GM23338 (cell line): ENCODE results near the gene EML3. TPM values are rescaled to one million over a fixed set of nuclear protein-coding genes. Genes with fewer than 3 reads are reported as not detected.
"Not testable (repeated sequence)": the region's sequence is repeated elsewhere in the genome, so short reads cannot be mapped to it uniquely, and the experiment has no call there.

Experiments used
- ATAC-seq: fragments of 200-7000 bp; cut with Tn5 transposase; 3 replicates; pipeline ENCODE4 v1.9.1; 2020
- DNase-seq: peaks from one replicate; pipeline ENCODE4 v3.0.0-alpha.2; 2015; ENCODE audit warnings: low spot score
- H2AFZ ChIP-seq: fragments of 200-600 bp; sonication (generic); 2 replicates; pipeline ENCODE4 v1.8.0; 2016; ENCODE audit warnings: antibody characterized with exemption, mild to moderate bottlenecking, moderate library complexity
- H3F3A ChIP-seq: fragments of 200-600 bp; sonication (generic); replicated peaks from 2 replicates; pipeline ENCODE4 v1.8.0; 2017; ENCODE audit warnings: antibody characterized with exemption, mixed run types, low read depth
- H3K27ac ChIP-seq: fragments of 200-600 bp; sonication (generic); 2 replicates; pipeline ENCODE4 v1.6.1; 2016; ENCODE audit warnings: low read depth
- H3K27me3 ChIP-seq: fragments of 200-600 bp; sonication (generic); 2 replicates; pipeline ENCODE4 v1.8.0; 2016; ENCODE audit warnings: mild to moderate bottlenecking, mixed run types, moderate library complexity; ENCODE audit not compliant: insufficient read depth
- H3K36me3 ChIP-seq: fragments of 200-600 bp; sonication (generic); 2 replicates; pipeline ENCODE4 v1.8.0; 2016; ENCODE audit warnings: mild to moderate bottlenecking; ENCODE audit not compliant: insufficient read depth
- H3K4me1 ChIP-seq: fragments of 200-600 bp; sonication (generic); 2 replicates; pipeline ENCODE4 v1.8.0; 2016; ENCODE audit warnings: mild to moderate bottlenecking, moderate library complexity; ENCODE audit not compliant: insufficient read depth
- H3K4me2 ChIP-seq: fragments of 200-600 bp; sonication (generic); 2 replicates; pipeline ENCODE4 v1.7.1; 2017; ENCODE audit warnings: mixed run types
- H3K4me3 ChIP-seq: fragments of 200-600 bp; sonication (generic); 2 replicates; pipeline ENCODE4 v1.6.1; 2016; ENCODE audit warnings: mixed run types
- H3K79me2 ChIP-seq: fragments of 200-600 bp; sonication (generic); replicated peaks from 2 replicates; pipeline ENCODE4 v1.8.0; 2017; ENCODE audit warnings: mild to moderate bottlenecking; ENCODE audit not compliant: insufficient read depth
- H3K9me2 ChIP-seq: fragments of 200-600 bp; sonication (generic); 2 replicates; pipeline ENCODE4 v1.8.0; 2017; ENCODE audit not compliant: insufficient read depth
- H4K20me1 ChIP-seq: fragments of 200-600 bp; sonication (generic); replicated peaks from 2 replicates; pipeline ENCODE4 v1.8.0; 2017; ENCODE audit warnings: mild to moderate bottlenecking; ENCODE audit not compliant: insufficient read depth
- H3K27ac Mint-ChIP-seq: 2 replicates; pipeline ENCODE4 v1.8.0; 2020; ENCODE audit warnings: inconsistent platforms, mild to moderate bottlenecking, moderate library complexity, mixed read lengths
- H3K27me3 Mint-ChIP-seq: 3 replicates; pipeline ENCODE4 v1.8.0; 2022; ENCODE audit warnings: low read depth, mild to moderate bottlenecking, moderate library complexity, mixed read lengths, inconsistent platforms; ENCODE audit not compliant: insufficient read depth, poor library complexity
- H3K36me3 Mint-ChIP-seq: 3 replicates; pipeline ENCODE4 v1.8.0; 2021; ENCODE audit warnings: low read depth, mild to moderate bottlenecking, inconsistent platforms, moderate library complexity, mixed read lengths
- H3K4me1 Mint-ChIP-seq: 3 replicates; pipeline ENCODE4 v1.8.0; 2020; ENCODE audit warnings: mild to moderate bottlenecking, inconsistent platforms, mixed read lengths
- H3K4me3 Mint-ChIP-seq: 3 replicates; pipeline ENCODE4 v1.8.0; 2021; ENCODE audit warnings: moderate library complexity, mild to moderate bottlenecking, inconsistent platforms, mixed read lengths
- H3K9me3 Mint-ChIP-seq: 3 replicates; pipeline ENCODE4 v1.8.0; 2020; ENCODE audit warnings: moderate library complexity, mild to moderate bottlenecking, inconsistent platforms, mixed read lengths
- CREB1 ChIP-seq: fragments of 250-450 bp; sonication (Bioruptor Pico); IDR thresholded peaks from 2 replicates; pipeline ENCODE4 v1.5.0; 2020; ENCODE audit warnings: low read depth, mild to moderate bottlenecking, moderate library complexity
- JUNB ChIP-seq: IDR thresholded peaks from one replicate; pipeline ENCODE4 v1.6.1; 2016; ENCODE audit warnings: antibody characterized with exemption; ENCODE audit not compliant: unreplicated experiment
- NANOG ChIP-seq: IDR thresholded peaks from 2 replicates; pipeline ENCODE4 v1.6.1; 2016; ENCODE audit warnings: antibody characterized with exemption, borderline replicate concordance
- ZNF462 ChIP-seq: fragments of 250-450 bp; sonication (Bioruptor Pico); IDR thresholded peaks from 2 replicates; pipeline ENCODE4 v1.5.0; 2020; ENCODE audit warnings: mild to moderate bottlenecking, moderate library complexity
- polyA plus RNA-seq: library from polyadenylated mRNA; unstranded; fragments of >200 nt; fragmentation: Nextera tagmentation; extraction: Ambion mirVana; gene quantifications from 2 replicates; pipeline ENCODE4 v1.2.1, GENCODE V29; 2016
- total RNA-seq: library from RNA; depleted of rRNA; stranded (reverse); fragments of >200 nt; shearing (Covaris generic); gene quantifications from 2 replicates; pipeline ENCODE4 v1.2.3, GENCODE V29; 2014

Gene EML3
- total and polyA plus RNA-seq, 2 experiments from 2014 or later = 15.4 to 17.1 TPM

- TF ChIP-seq JUNB = no peak
- H3K27ac Mint-ChIP-seq = peak overlapping the region; percentile 81; the same call in 1 of the 2 replicates
- H3K4me1 Mint-ChIP-seq = peaks cover 35% of the 10 kb centered on the region
- H3K36me3 ChIP-seq = peaks cover 53% of the 10 kb centered on the region
- peaks cover 18% of the 10 kb centered on the region for H3K27me3 Mint-ChIP-seq
- H3K4me2 ChIP-seq = peak overlapping the region; percentile 99
- peaks cover 62% of the 10 kb centered on the region for H3K79me2 ChIP-seq
- no peaks in the 10 kb centered on the region for H3K27me3 ChIP-seq
- no peaks in the 10 kb centered on the region for H3K9me2 ChIP-seq
- peaks cover 62% of the 10 kb centered on the region for H3F3A ChIP-seq
- peak overlapping the region; percentile 7; the same call in 1 of the 2 replicates for H3K27ac ChIP-seq
- H3K4me1 ChIP-seq = peaks cover 24% of the 10 kb centered on the region
- no peak overlapping the region for H2AFZ ChIP-seq
- peak overlapping the region; percentile 79 for H3K4me3 ChIP-seq
- H3K36me3 Mint-ChIP-seq = peaks cover 78% of the 10 kb centered on the region
- peaks cover 54% of the 10 kb centered on the region for H4K20me1 ChIP-seq
- peak overlapping the region; percentile 99 for H3K4me3 Mint-ChIP-seq
- DNase-seq = no peak
- H3K9me3 Mint-ChIP-seq = no peaks in the 10 kb centered on the region; the same call in 2 of the 3 replicates
- ATAC-seq = no peak
Measured at GRCh38 chr11:62572431-62572830, 40.1 kb downstream of the EML3 start.

GRCh38 chr11:62571493-62571892, 41.1 kb downstream of the EML3 start:
- not testable (repeated sequence) for H2AFZ ChIP-seq, DNase-seq, H3K9me2 ChIP-seq, H3K27me3 ChIP-seq, H3K9me3 Mint-ChIP-seq, ATAC-seq
- H3K4me1 ChIP-seq = peaks cover 24% of the 10 kb centered on the region
- peak overlapping the region; percentile 14 for H3K27ac Mint-ChIP-seq
- H3K27ac ChIP-seq = peak overlapping the region; percentile 7
- H3F3A ChIP-seq = peaks cover 67% of the 10 kb centered on the region
- peaks cover 60% of the 10 kb centered on the region for H3K36me3 ChIP-seq
- H3K27me3 Mint-ChIP-seq = peaks cover 24% of the 10 kb centered on the region
- peaks cover 42% of the 10 kb centered on the region for H3K4me1 Mint-ChIP-seq
- H3K79me2 ChIP-seq = peaks cover 71% of the 10 kb centered on the region
- H3K4me2 ChIP-seq = peak overlapping the region; percentile 99
- H3K4me3 Mint-ChIP-seq = peak overlapping the region; percentile 99
- peaks cover 63% of the 10 kb centered on the region for H4K20me1 ChIP-seq
- H3K4me3 ChIP-seq = peak overlapping the region; percentile 79; the same call in 1 of the 2 replicates
- H3K36me3 Mint-ChIP-seq = peaks cover 79% of the 10 kb centered on the region

GRCh38 chr11:62570903-62571302, 41.7 kb downstream of the EML3 start:
- Histone ChIP-seq H3K4me1 (peaks cover 24% of the 10 kb centered on the region), H3K27ac (peak overlapping the region; percentile 7), H3K79me2 (peaks cover 77% of the 10 kb centered on the region), H3K4me3 (peak overlapping the region; percentile 79; the same call in 1 of the 2 replicates), H3F3A (peaks cover 71% of the 10 kb centered on the region), H3K36me3 (peaks cover 65% of the 10 kb centered on the region), H4K20me1 (peaks cover 69% of the 10 kb centered on the region)
- not testable (repeated sequence) for H3K9me2 ChIP-seq, H3K4me2 ChIP-seq, H3K9me3 Mint-ChIP-seq, DNase-seq, H3K27me3 ChIP-seq, ATAC-seq, H2AFZ ChIP-seq
- Mint-ChIP-seq H3K4me1 (peaks cover 42% of the 10 kb centered on the region), H3K27ac (peak overlapping the region; percentile 14; the same call in 1 of the 2 replicates), H3K27me3 (peaks cover 22% of the 10 kb centered on the region), H3K4me3 (peak overlapping the region; percentile 99), H3K36me3 (peaks cover 81% of the 10 kb centered on the region)

DNA sequence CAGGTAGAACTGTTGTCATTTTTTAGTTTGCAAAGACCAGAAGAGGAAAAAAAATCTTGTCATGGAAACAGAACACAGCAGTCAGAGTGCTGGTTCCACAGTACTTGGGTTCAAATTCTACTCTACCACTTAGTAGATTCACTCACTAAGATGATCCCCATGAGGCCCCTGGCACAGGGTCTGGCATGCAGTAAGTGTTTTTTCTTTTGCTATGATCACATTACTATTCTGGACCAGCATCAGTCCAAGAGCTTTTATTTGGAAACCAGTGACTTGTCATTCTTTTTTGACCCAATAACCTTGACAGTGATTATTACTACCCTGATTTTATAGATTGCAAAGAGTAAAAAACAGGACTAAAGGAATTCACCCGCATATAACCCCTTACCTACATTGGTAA, 43.0 kb downstream of the EML3 start:
- Mint-ChIP-seq H3K4me1 (peaks cover 34% of the 10 kb centered on the region), H3K4me3 (no peak overlapping the region), H3K27me3 (peaks cover 19% of the 10 kb centered on the region), H3K9me3 (no peaks in the 10 kb centered on the region; the same call in 2 of the 3 replicates), H3K36me3 (peaks cover 90% of the 10 kb centered on the region), H3K27ac (no peak overlapping the region)
- Histone ChIP-seq H3K27ac (0 out of 2 replicates have a peak overlapping the region, but pooled peaks have one; percentile 39), H3F3A (peaks cover 74% of the 10 kb centered on the region), H3K27me3 (no peaks in the 10 kb centered on the region), H3K4me1 (peaks cover 17% of the 10 kb centered on the region), H4K20me1 (peaks cover 82% of the 10 kb centered on the region), H3K4me3 (no peak overlapping the region), H3K79me2 (peaks cover 90% of the 10 kb centered on the region), H3K36me3 (peaks cover 77% of the 10 kb centered on the region), H3K4me2 (no peak overlapping the region), H3K9me2 (no peaks in the 10 kb centered on the region), H2AFZ (no peak overlapping the region)
- ATAC-seq = no peak
- DNase-seq = no peak
- TF ChIP-seq ZNF462 = no peak
- no peak for TF ChIP-seq CREB1 (CRISPR knock-in tag)
- no peak for TF ChIP-seq NANOG
